GM21529 (cell line): ENCODE data around the gene XRN1.
"Not testable (repeated sequence)": the region's sequence is repeated elsewhere in the genome, so short reads cannot be mapped to it uniquely, and the experiment has no call there.

Experiments
- ATAC-seq: cut with Tn5 transposase; IDR thresholded peaks from one replicate; pipeline ENCODE4 v1.9.1; 2021; ENCODE audit not compliant: unreplicated experiment

The XRN1 gene

GRCh38 chr3:142436951-142437585 is 10.8 kb downstream of the XRN1 start:
- ATAC-seq: no peak

- ATAC-seq: no peak
These were observed 13.3 kb downstream of the XRN1 start for GRCh38 chr3:142434503-142434902.

GRCh38 chr3:142433110-142433509 is 14.7 kb downstream of the XRN1 start:
- no peak for ATAC-seq

- no peak for ATAC-seq
These were observed 18.3 kb downstream of the XRN1 start for GRCh38 chr3:142429582-142429981.

GRCh38 chr3:142424754-142425153 is 23.1 kb downstream of the XRN1 start:
- no peak for ATAC-seq

- ATAC-seq: no peak
These were observed 28.8 kb downstream of the XRN1 start for GRCh38 chr3:142418926-142419592.

- no peak for ATAC-seq
These were observed 30.5 kb downstream of the XRN1 start for GRCh38 chr3:142417302-142417701.

- ATAC-seq: not testable (repeated sequence)
These were observed 47.3 kb downstream of the XRN1 start for GRCh38 chr3:142400537-142400936.

GRCh38 chr3:142394921-142395622 is 52.8 kb downstream of the XRN1 start:
- no peak for ATAC-seq

GRCh38 chr3:142385078-142385477 is 62.8 kb downstream of the XRN1 start:
- no peak for ATAC-seq

GRCh38 chr3:142374687-142375086 is 73.2 kb downstream of the XRN1 start:
- no peak for ATAC-seq

GRCh38 chr3:142369576-142369975 is 78.3 kb downstream of the XRN1 start:
- not testable (repeated sequence) for ATAC-seq

- no peak for ATAC-seq
These were observed 81.4 kb downstream of the XRN1 start for GRCh38 chr3:142366434-142366833.

- no peak for ATAC-seq
These were observed 83.8 kb downstream of the XRN1 start for GRCh38 chr3:142363936-142364467.

GRCh38 chr3:142363433-142363832 is 84.4 kb downstream of the XRN1 start:
- ATAC-seq: not testable (repeated sequence)

GRCh38 chr3:142359367-142359766 is 88.5 kb downstream of the XRN1 start:
- no peak for ATAC-seq

- ATAC-seq: peak; percentile 69
These were observed 91.0 kb downstream of the XRN1 start for GRCh38 chr3:142356818-142357217.

- no peak for ATAC-seq
These were observed 92.1 kb downstream of the XRN1 start for GRCh38 chr3:142355692-142356091.

- ATAC-seq: no peak
These were observed 93.8 kb downstream of the XRN1 start for GRCh38 chr3:142354076-142354475.

GRCh38 chr3:142353571-142353970 is 94.3 kb downstream of the XRN1 start:
- ATAC-seq: no peak

GRCh38 chr3:142352698-142353097 is 95.1 kb downstream of the XRN1 start:
- ATAC-seq: not testable (repeated sequence)

- ATAC-seq: no peak
These were observed 99.4 kb downstream of the XRN1 start for GRCh38 chr3:142348460-142348859.
